Kidney (tissue), 14 donors: ENCODE results near the gene ERFL. TPM values are rescaled to one million over a fixed set of nuclear protein-coding genes. Genes with fewer than 3 reads are reported as not detected.

ENCODE experiments used
- DNase-seq, 5 donors: peaks; one replicate each; pipeline ENCODE4 v3.0.0-alpha.2; 2013 to 2020
- FAIRE-seq: peaks from 2 replicates; lab custom pipeline; 2012; peaks lifted over from hg19 to GRCh38; lab: Jason Lieb, UNC
- H3K27ac ChIP-seq, 2 donors: one replicate each; pipeline ENCODE4 v1.7.0; 2013; ENCODE audit warnings: low read depth in 2 of 2, low read length in 2 of 2, inconsistent platforms in 1 of 2
- H3K27me3 ChIP-seq: one replicate; pipeline ENCODE4 v1.7.1; 2013; ENCODE audit warnings: low read length, inconsistent platforms; ENCODE audit not compliant: control insufficient read depth, insufficient read depth
- H3K36me3 ChIP-seq, 3 donors: one replicate each; pipeline versions ENCODE4 v1.7.0 to v1.7.1; 2013; ENCODE audit warnings: low read length in 3 of 3, control low read depth in 1 of 3, inconsistent platforms in 1 of 3; ENCODE audit not compliant: insufficient read depth in 3 of 3, control insufficient read depth in 2 of 3
- H3K4me1 ChIP-seq, 3 donors: one replicate each; pipeline versions ENCODE4 v1.7.0 to v1.7.1; 2013; ENCODE audit warnings: low read length in 3 of 3, inconsistent platforms in 1 of 3, low read depth in 1 of 3; ENCODE audit not compliant: control insufficient read depth in 2 of 3, insufficient read depth in 2 of 3
- H3K4me3 ChIP-seq, 3 donors: one replicate each; pipeline versions ENCODE4 v1.7.0 to v1.8.1; 2013; ENCODE audit warnings: low read length in 3 of 3, control low read depth in 1 of 3, inconsistent platforms in 1 of 3
- H3K9ac ChIP-seq, 3 donors: one replicate each; pipeline versions ENCODE4 v1.7.0 to v1.7.1; 2013; ENCODE audit warnings: low read length in 3 of 3, control low read depth in 1 of 3, inconsistent platforms in 1 of 3
- H3K9me3 ChIP-seq, 3 donors: one replicate each; pipeline versions ENCODE4 v1.7.0 to v1.7.1; 2013; ENCODE audit warnings: low read length in 3 of 3, control low read depth in 1 of 3, inconsistent platforms in 1 of 3; ENCODE audit not compliant: control insufficient read depth in 2 of 3, insufficient read depth in 1 of 3
- CTCF ChIP-seq: IDR thresholded peaks from 3 replicates; pipeline ENCODE4 v1.5.1; 2012; ENCODE audit warnings: mild to moderate bottlenecking, moderate library complexity, borderline replicate concordance; ENCODE audit not compliant: insufficient read depth; ENCODE audit errors: extremely low read depth
- intact Hi-C: fragments of 100-400 bp; cut with DNase I; formaldehyde crosslinking; loops from one replicate; pipeline ENCODE4 v1.11.1; 2022
- polyA plus RNA-seq: library from polyadenylated mRNA; stranded (reverse); fragments of 350-450 nt; fragmentation: Illumina TruSeq; extraction: RNeasy Lipid Tissue Mini Kit (QIAGEN cat#74804); gene quantifications from one replicate; pipeline ENCODE4 v1.2.3, GENCODE V29; 2014; ENCODE audit warnings: low read depth, low replicate concordance; ENCODE audit not compliant: insufficient read depth
- total RNA-seq: library from RNA; stranded (reverse); fragmentation: NEBNext Ultra II Directional; extraction: Animal tissue kit (Norgen Biotek cat#: 25700); gene quantifications from one replicate; pipeline ENCODE4 v1.2.1, GENCODE V29; 2021
- donor health status: control.
- donor health status: control.
- donor health status: control.
- donor health status: control.
- donor health status: control.
- donor health status: DM: yes; HTN: yes; CAD: no.
- donor health status: Normal renal cell carcinoma (clear cell type).

Gene ERFL
- total and polyA plus RNA-seq, 2 donors from 2014 or later, result 0.69 TPM; not detected in 1

- no peak for FAIRE-seq
- H3K27ac ChIP-seq, result no peak overlapping the region
- no peaks in the 10 kb centered on the region for H3K9me3 ChIP-seq
- DNase-seq, result no peak
- H3K4me1 ChIP-seq, result peaks cover 0 to 1% (median 0%) of the 10 kb centered on the region in 3 donors
- H3K36me3 ChIP-seq, result peaks cover 0 to 29% (median 13%) of the 10 kb centered on the region in 3 donors
- H3K9ac ChIP-seq, result no peak overlapping the region
- intact Hi-C loops, result no loop called here
- no peak overlapping the region for H3K4me3 ChIP-seq
- TF ChIP-seq CTCF, result no peak
- H3K27me3 ChIP-seq, result no peaks in the 10 kb centered on the region
These were observed 35.9 kb downstream of the ERFL start for GRCh38 chr19:41892173-41892902.

GRCh38 chr19:41890936-41891335 lies 37.3 kb downstream of the ERFL start:
- H3K9ac ChIP-seq, result no peak overlapping the region
- H3K4me1 ChIP-seq, result peaks cover 0 to 4% (median 0%) of the 10 kb centered on the region in 3 donors
- no peak for FAIRE-seq
- DNase-seq, result no peak
- TF ChIP-seq CTCF, result no peak
- H3K36me3 ChIP-seq, result peaks cover 0 to 26% (median 13%) of the 10 kb centered on the region in 3 donors
- no peak overlapping the region for H3K27ac ChIP-seq
- H3K27me3 ChIP-seq, result no peaks in the 10 kb centered on the region
- H3K9me3 ChIP-seq, result no peaks in the 10 kb centered on the region
- intact Hi-C loops, result no loop called here
- no peak overlapping the region for H3K4me3 ChIP-seq

GRCh38 chr19:41889896-41890295 lies 38.4 kb downstream of the ERFL start:
- no peak overlapping the region for H3K9ac ChIP-seq

More at GRCh38 chr19:41889896-41890295, 38.4 kb downstream of the ERFL start:
- Histone ChIP-seq H3K27ac (no peak overlapping the region), H3K9me3 (no peaks in the 10 kb centered on the region), H3K36me3 (peaks cover 0 to 15% (median 9%) of the 10 kb centered on the region in 3 donors), H3K27me3 (no peaks in the 10 kb centered on the region), H3K4me3 (no peak overlapping the region), H3K4me1 (peaks cover 0 to 6% (median 2%) of the 10 kb centered on the region in 3 donors)
- intact Hi-C loops, result no loop called here
- DNase-seq, result no peak
- no peak for FAIRE-seq
- no peak for TF ChIP-seq CTCF
